ENCODE measurements around the gene PPP6R1. TPM values are rescaled to one million over a fixed set of nuclear protein-coding genes. Genes with fewer than 3 reads are reported as not detected.
A peak's percentile ranks its signal among the peaks of the same experiment; 100 is the strongest.

Gene PPP6R1
- polyA plus RNA-seq, 3 donors = 16.9 to 91.3 (median 22.0) TPM

GRCh38 chr19:55209693-55210472 lies 48.9 kb downstream of the PPP6R1 start:
- no peaks in the 10 kb centered on the region for H3K27me3 ChIP-seq (ENCODE audit: control insufficient read depth in 2 of 2, insufficient read depth in 2 of 2, low read length in 2 of 2)
- H2AFZ ChIP-seq (ENCODE audit: insufficient read depth, low read depth, low read length, poor library complexity, severe bottlenecking) = no peak overlapping the region
- peaks cover 18% of the 10 kb centered on the region for H3K4me1 Mint-ChIP-seq
- no peak for TF ChIP-seq CTCF (IDR thresholded peaks at IDR 0.05)
- no peak overlapping the region for H3K27ac ChIP-seq (ENCODE audit: low read depth in 1 of 2, low read length in 2 of 2)
- H3K79me2 ChIP-seq (ENCODE audit: insufficient read depth, low read length) = no peaks in the 10 kb centered on the region
- peaks cover 8 to 17% (median 15%) of the 10 kb centered on the region in 7 donors for H3K9me3 Mint-ChIP-seq
- H3K4me2 ChIP-seq (replicated peaks; ENCODE audit: extremely low read depth, low read length, poor library complexity, severe bottlenecking) = no peak overlapping the region
- H3K27ac Mint-ChIP-seq = peak overlapping the region in 1 of 7 donors; percentile 12
- intact Hi-C loops (cut with micrococcal nuclease) = no loop called here
- no peak overlapping the region for H3K4me3 Mint-ChIP-seq
- DNase-seq = no peak
- H3K36me3 ChIP-seq (replicated peaks in 1 of 2; ENCODE audit: control insufficient read depth in 1 of 2, insufficient read depth in 2 of 2, low read length in 2 of 2) = no peaks in the 10 kb centered on the region
- H4K20me1 ChIP-seq (ENCODE audit: insufficient read depth, low read length) = no peaks in the 10 kb centered on the region
- no peak overlapping the region for H3K9ac ChIP-seq (ENCODE audit: insufficient read depth, low read length, poor library complexity, severe bottlenecking)
- no peaks in the 10 kb centered on the region for H3K36me3 Mint-ChIP-seq
- H3K27me3 Mint-ChIP-seq (ENCODE audit: low read depth in 3 of 3) = peaks cover 14 to 30% (median 21%) of the 10 kb centered on the region in 3 donors
- H3K4me3 ChIP-seq (replicated peaks in 1 of 3; ENCODE audit: low read depth in 2 of 3, low read length in 3 of 3) = no peak overlapping the region
- H3K4me1 ChIP-seq (ENCODE audit: control insufficient read depth in 1 of 2, insufficient read depth in 2 of 2, low read length in 2 of 2) = peaks cover 12 to 22% of the 10 kb centered on the region in 2 donors
- 80% methylated on average over 13 of the region's 17 CpGs for WGBS (ENCODE audit: insufficient coverage)
- peaks cover 6 to 8% of the 10 kb centered on the region in 2 donors for H3K9me3 ChIP-seq (replicated peaks in 1 of 2; ENCODE audit: control insufficient read depth in 1 of 2, insufficient read depth in 1 of 2, low read length in 2 of 2)

- no peak for TF ChIP-seq CTCF (IDR thresholded peaks at IDR 0.05)
- WGBS (ENCODE audit: insufficient coverage) = 41% methylated on average over 8 of the region's 18 CpGs
- Mint-ChIP-seq H3K4me3 (no peak within 1 kb of the TSS), H3K27ac (peak within 1 kb of the TSS in 3 of 7 donors; percentile 41 to 72 (median 61)), H3K9me3 (peaks cover 6 to 16% (median 15%) of the 10 kb centered on the region in 7 donors), H3K27me3 (ENCODE audit: low read depth in 3 of 3) (peaks cover 11 to 30% (median 26%) of the 10 kb centered on the region in 3 donors), H3K4me1 (peaks cover 18% of the 10 kb centered on the region), H3K36me3 (no peaks in the 10 kb centered on the region)
- Histone ChIP-seq H3K4me2 (replicated peaks; ENCODE audit: extremely low read depth, low read length, poor library complexity, severe bottlenecking) (no peak within 1 kb of the TSS), H3K79me2 (ENCODE audit: insufficient read depth, low read length) (no peaks in the 10 kb centered on the region), H3K9ac (ENCODE audit: insufficient read depth, low read length, poor library complexity, severe bottlenecking) (no peak within 1 kb of the TSS), H2AFZ (ENCODE audit: insufficient read depth, low read depth, low read length, poor library complexity, severe bottlenecking) (no peak within 1 kb of the TSS), H4K20me1 (ENCODE audit: insufficient read depth, low read length) (no peaks in the 10 kb centered on the region), H3K9me3 (replicated peaks in 1 of 2; ENCODE audit: control insufficient read depth in 1 of 2, insufficient read depth in 1 of 2, low read length in 2 of 2) (peaks cover 6 to 8% of the 10 kb centered on the region in 2 donors), H3K27me3 (ENCODE audit: control insufficient read depth in 2 of 2, insufficient read depth in 2 of 2, low read length in 2 of 2) (no peaks in the 10 kb centered on the region), H3K4me3 (replicated peaks in 1 of 3; ENCODE audit: low read depth in 2 of 3, low read length in 3 of 3) (no peak within 1 kb of the TSS), H3K27ac (ENCODE audit: low read depth in 1 of 2, low read length in 2 of 2) (no peak within 1 kb of the TSS), H3K4me1 (ENCODE audit: control insufficient read depth in 1 of 2, insufficient read depth in 2 of 2, low read length in 2 of 2) (peaks cover 12 to 22% of the 10 kb centered on the region in 2 donors), H3K36me3 (replicated peaks in 1 of 2; ENCODE audit: control insufficient read depth in 1 of 2, insufficient read depth in 2 of 2, low read length in 2 of 2) (no peaks in the 10 kb centered on the region)
- DNase-seq = peak in 1 of 3 donors; percentile 31
- intact Hi-C loops (cut with micrococcal nuclease) = no loop called here
These were observed 49.7 kb downstream of the PPP6R1 start, which contains the start of gene PTPRH for GRCh38 chr19:55208880-55209692. PTPRH (minus strand) TSS chr19:55209501; CDS start chr19:55209433, 68 bp downstream.

All from CD14-positive monocyte (primary cell).